Measurements from ENCODE around the gene GRHPR. TPM values are rescaled to one million over a fixed set of nuclear protein-coding genes. Genes with fewer than 3 reads are reported as not detected.
A peak's percentile ranks its signal among the peaks of the same experiment; 100 is the strongest.

The GRHPR gene
- total RNA-seq, result 10 to 100 TPM; 75.2 to 79.6 TPM
- polyA plus RNA-seq (ENCODE audit: insufficient read length in 6 of 6), result 100 to 1,000 TPM in 5 of 6 donors, 10 to 100 TPM in 1; 99.1 to 120 (median 104) TPM
- long read RNA-seq, donor 1, full-length matches to known transcripts, result 101 of 111 reads
- long read RNA-seq, donor 1, partial matches to known transcripts, result 10 of 111 reads
- long read RNA-seq, donor 1, other reads (novel, unspliced or antisense), result 0 of 111 reads
- long read RNA-seq, donor 2, full-length matches to known transcripts, result 48 of 48 reads
- long read RNA-seq, donor 2, partial matches to known transcripts, result 0 of 48 reads
- long read RNA-seq, donor 2, other reads (novel, unspliced or antisense), result 0 of 48 reads
- long read RNA-seq, donor 3, full-length matches to known transcripts, result 42 of 52 reads
- long read RNA-seq, donor 3, partial matches to known transcripts, result 10 of 52 reads
- long read RNA-seq, donor 3, other reads (novel, unspliced or antisense), result 0 of 52 reads
- long read RNA-seq, donor 4, full-length matches to known transcripts, result 96 of 124 reads
- long read RNA-seq, donor 4, partial matches to known transcripts, result 18 of 124 reads
- long read RNA-seq, donor 4, other reads (novel, unspliced or antisense), result 10 of 124 reads
- long read RNA-seq, donor 5, full-length matches to known transcripts, result 51 of 56 reads
- long read RNA-seq, donor 5, partial matches to known transcripts, result 5 of 56 reads
- long read RNA-seq, donor 5, other reads (novel, unspliced or antisense), result 0 of 56 reads
- long read RNA-seq, donor 6, full-length matches to known transcripts, result 59 of 59 reads
- long read RNA-seq, donor 6, partial matches to known transcripts, result 0 of 59 reads
- long read RNA-seq, donor 6, other reads (novel, unspliced or antisense), result 0 of 59 reads
- long read RNA-seq, donor 7, full-length matches to known transcripts, result 32 of 32 reads
- long read RNA-seq, donor 7, partial matches to known transcripts, result 0 of 32 reads
- long read RNA-seq, donor 7, other reads (novel, unspliced or antisense), result 0 of 32 reads
- long read RNA-seq, donor 8, full-length matches to known transcripts, result 36 of 36 reads
- long read RNA-seq, donor 8, partial matches to known transcripts, result 0 of 36 reads
- long read RNA-seq, donor 8, other reads (novel, unspliced or antisense), result 0 of 36 reads
- long read RNA-seq, donor 9, partial matches to known transcripts, result 0 of 1 reads
- long read RNA-seq, donor 9, other reads (novel, unspliced or antisense), result 0 of 1 reads
- long read RNA-seq, donor 10, full-length matches to known transcripts, result 111 of 129 reads
- long read RNA-seq, donor 10, partial matches to known transcripts, result 7 of 129 reads
- long read RNA-seq, donor 10, other reads (novel, unspliced or antisense), result 11 of 129 reads
- long read RNA-seq, donor 11, full-length matches to known transcripts, result 52 of 59 reads
- long read RNA-seq, donor 11, partial matches to known transcripts, result 7 of 59 reads
- long read RNA-seq, donor 11, other reads (novel, unspliced or antisense), result 0 of 59 reads
- long read RNA-seq, donor 12, full-length matches to known transcripts, result 42 of 42 reads
- long read RNA-seq, donor 12, partial matches to known transcripts, result 0 of 42 reads
- long read RNA-seq, donor 12, other reads (novel, unspliced or antisense), result 0 of 42 reads

DNA sequence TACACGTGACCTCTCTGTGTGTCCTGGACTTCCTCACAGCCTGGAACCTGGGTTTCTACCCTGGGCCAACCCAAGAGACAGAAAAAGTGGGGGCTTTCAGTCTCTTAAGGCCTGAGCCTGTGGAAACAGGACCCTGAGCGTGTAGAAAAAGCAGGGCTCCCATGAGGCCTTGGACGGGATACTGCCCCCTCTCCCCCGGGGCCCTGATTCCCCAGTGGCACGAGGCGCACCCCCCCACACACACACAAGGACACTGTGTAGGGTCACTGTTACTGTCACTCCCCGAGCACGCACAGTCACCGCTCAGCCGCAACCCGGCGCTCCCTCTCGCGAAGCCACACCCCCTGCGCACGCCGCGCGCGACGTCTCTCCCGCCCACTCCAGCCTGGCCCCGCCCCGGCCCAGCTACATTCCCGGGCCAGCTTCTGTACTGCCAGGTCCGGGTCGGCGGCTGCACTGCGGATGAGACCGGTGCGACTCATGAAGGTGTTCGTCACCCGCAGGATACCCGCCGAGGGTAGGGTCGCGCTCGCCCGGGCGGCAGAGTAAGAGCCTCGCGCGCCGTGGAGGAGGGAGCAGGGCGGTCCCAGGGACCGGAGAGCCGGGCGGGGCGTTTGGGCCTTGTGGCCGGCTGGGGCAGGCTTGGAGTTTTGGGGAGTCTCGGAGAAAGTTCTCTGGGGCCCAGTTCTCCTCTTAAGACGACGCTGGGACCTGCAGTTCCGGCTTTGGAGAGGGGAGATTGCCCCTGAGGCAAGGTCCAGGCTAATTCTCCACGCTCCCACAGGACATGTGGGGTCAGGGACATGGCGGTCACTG, at the start of gene GRHPR:
Gene GRHPR, plus strand, starts transcription at position 408 of the 816 bp plus-strand sequence. Its CDS starts 55 bp downstream, at position 463.
- DNase-seq (peak; percentile 73 to 100 (median 90)), ATAC-seq (peak; percentile 99)
- intact Hi-C loops (cut with DNase I), result no loop called here
- peak within 1 kb of the TSS; percentile 77 to 85 for H3K27ac ChIP-seq
- no peaks in the 10 kb centered on the region for H3K9me3 ChIP-seq
- peak within 1 kb of the TSS; percentile 82 to 90 for H3K4me3 ChIP-seq
- TF ChIP-seq, protein P1, sequence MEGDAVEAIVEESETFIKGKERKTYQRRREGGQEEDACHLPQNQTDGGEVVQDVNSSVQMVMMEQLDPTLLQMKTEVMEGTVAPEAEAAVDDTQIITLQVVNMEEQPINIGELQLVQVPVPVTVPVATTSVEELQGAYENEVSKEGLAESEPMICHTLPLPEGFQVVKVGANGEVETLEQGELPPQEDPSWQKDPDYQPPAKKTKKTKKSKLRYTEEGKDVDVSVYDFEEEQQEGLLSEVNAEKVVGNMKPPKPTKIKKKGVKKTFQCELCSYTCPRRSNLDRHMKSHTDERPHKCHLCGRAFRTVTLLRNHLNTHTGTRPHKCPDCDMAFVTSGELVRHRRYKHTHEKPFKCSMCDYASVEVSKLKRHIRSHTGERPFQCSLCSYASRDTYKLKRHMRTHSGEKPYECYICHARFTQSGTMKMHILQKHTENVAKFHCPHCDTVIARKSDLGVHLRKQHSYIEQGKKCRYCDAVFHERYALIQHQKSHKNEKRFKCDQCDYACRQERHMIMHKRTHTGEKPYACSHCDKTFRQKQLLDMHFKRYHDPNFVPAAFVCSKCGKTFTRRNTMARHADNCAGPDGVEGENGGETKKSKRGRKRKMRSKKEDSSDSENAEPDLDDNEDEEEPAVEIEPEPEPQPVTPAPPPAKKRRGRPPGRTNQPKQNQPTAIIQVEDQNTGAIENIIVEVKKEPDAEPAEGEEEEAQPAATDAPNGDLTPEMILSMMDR (IDR thresholded peaks at IDR 0.05), result no peak
- H3K4me1 ChIP-seq, result peaks cover 18 to 30% of the 10 kb centered on the region in 2 donors
- H3K36me3 ChIP-seq, result peaks cover 0 to 17% of the 10 kb centered on the region in 2 donors
- H3K27me3 ChIP-seq, result no peaks in the 10 kb centered on the region

DNA sequence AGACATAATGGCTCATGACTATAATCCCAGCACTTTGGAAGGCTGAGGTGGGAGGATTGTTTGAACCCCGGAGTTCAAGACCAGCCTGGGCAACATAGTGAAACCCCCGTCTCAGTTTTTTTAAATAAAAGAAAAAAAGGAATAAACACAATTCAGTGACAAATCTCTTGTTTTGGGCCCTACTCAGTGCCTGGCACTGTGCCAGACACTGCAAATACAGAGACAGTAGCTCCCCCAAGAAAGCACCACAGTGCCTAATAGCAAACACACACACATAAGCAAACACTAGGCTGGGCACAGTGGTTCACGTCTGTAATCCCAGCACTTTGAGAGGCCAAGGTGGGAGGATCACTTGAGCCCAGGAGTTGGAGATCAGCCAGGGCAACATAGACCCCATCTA, 49.7 kb upstream of the GRHPR start:
- TF ChIP-seq, protein P1 (IDR thresholded peaks at IDR 0.05), result no peak
- ATAC-seq (no peak), DNase-seq (no peak)
- H3K4me3 ChIP-seq, result no peak overlapping the region
- intact Hi-C loops (cut with DNase I), result no loop called here
- H3K4me1 ChIP-seq, result peaks cover 0 to 6% of the 10 kb centered on the region in 2 donors
- H3K9me3 ChIP-seq, result no peaks in the 10 kb centered on the region
- no peaks in the 10 kb centered on the region for H3K27me3 ChIP-seq
- H3K27ac ChIP-seq, result no peak overlapping the region
- H3K36me3 ChIP-seq, result no peaks in the 10 kb centered on the region

DNA sequence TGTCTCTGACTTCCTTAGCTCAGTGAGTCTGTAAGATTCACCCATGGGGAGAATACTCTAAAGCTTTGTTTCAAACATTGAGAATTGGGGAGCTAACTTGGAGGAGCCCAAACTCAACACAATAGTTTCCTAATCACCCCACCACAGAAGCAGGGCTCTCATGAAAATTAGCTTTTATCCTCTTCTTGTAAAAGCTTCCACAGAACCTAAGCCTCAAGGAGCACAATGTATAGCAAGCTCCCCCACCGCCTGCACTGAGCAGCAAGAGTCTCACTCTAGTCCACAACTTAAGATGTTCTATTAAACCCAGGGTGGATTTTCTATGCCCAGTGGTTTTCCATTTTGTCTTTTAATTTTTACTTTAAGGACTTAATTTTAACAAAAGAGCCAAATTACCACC, 48.9 kb upstream of the GRHPR start:
- TF ChIP-seq, protein P1 (IDR thresholded peaks at IDR 0.05), result no peak
- H3K27me3 ChIP-seq, result no peaks in the 10 kb centered on the region
- H3K4me3 ChIP-seq, result no peak overlapping the region
- peaks cover 0 to 6% of the 10 kb centered on the region in 2 donors for H3K4me1 ChIP-seq
- intact Hi-C loops (cut with DNase I), result no loop called here
- no peak for ATAC-seq
- no peak overlapping the region for H3K27ac ChIP-seq
- no peaks in the 10 kb centered on the region for H3K36me3 ChIP-seq
- DNase-seq, result no peak
- H3K9me3 ChIP-seq, result no peaks in the 10 kb centered on the region

DNA sequence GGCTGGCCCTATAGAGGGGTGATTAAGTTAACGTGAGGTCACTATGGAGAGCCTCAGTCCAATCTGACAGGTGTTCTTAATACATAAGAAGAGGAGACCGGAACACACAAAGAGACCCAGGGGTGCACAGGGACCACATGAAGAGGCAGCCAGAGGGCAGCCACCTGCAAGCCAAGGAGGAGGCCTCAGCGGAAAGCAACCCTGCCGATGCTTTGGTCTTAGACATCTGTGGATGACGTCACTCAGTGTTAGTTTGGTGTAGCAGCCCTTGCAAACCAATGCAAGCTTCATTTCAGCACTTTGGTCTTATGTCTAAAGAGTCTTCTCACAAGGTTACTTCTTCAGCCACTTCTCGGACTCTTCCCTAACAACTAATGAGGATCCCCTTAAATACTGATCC, 47.6 kb upstream of the GRHPR start:
- Histone ChIP-seq H3K27me3 (no peaks in the 10 kb centered on the region), H3K4me1 (peaks cover 0 to 6% of the 10 kb centered on the region in 2 donors), H3K36me3 (no peaks in the 10 kb centered on the region), H3K4me3 (no peak overlapping the region), H3K9me3 (no peaks in the 10 kb centered on the region), H3K27ac (no peak overlapping the region)
- DNase-seq (no peak), ATAC-seq (no peak)
- intact Hi-C loops (cut with DNase I), result no loop called here
- TF ChIP-seq, protein P1 (IDR thresholded peaks at IDR 0.05), result no peak

Data from left lung (tissue), 14 donors.